ENCODE data around the gene CNKSR3. TPM values are rescaled to one million over a fixed set of nuclear protein-coding genes. Genes with fewer than 3 reads are reported as not detected.

Gene CNKSR3
- total RNA-seq, 4 donors from 2014 or later: 7.6 to 29.6 (median 12.4) TPM

DNA sequence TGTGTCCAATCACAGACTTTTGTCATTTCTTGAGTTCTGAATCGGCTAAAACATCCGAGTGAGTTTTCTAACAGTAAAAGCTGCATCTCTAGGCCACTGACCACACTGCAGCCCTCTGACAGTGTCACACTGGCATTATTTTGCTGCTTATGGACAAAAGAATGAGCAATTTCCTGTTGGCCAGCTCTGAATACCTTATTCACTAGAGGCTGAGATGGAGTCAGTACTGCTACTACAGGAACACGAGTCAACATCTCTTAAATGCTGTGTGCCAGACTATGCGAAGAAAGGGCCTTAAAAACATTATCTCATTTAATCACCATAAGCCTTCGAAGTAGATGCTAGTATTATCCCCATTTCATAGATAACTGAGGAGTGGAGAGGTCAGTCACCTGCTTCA lies 111.4 kb downstream of the CNKSR3 start:
- Histone ChIP-seq H3K9me3 (no peaks in the 10 kb centered on the region), H3K27ac (no peak overlapping the region), H3K4me3 (no peak overlapping the region), H3K36me3 (no peaks in the 10 kb centered on the region), H3K27me3 (no peaks in the 10 kb centered on the region), H3K4me1 (no peaks in the 10 kb centered on the region)
- intact Hi-C loops (cut with DNase I; ENCODE audit: low total_unique reads): no loop called here
- DNase-seq: no peak
- TF ChIP-seq, protein P1, sequence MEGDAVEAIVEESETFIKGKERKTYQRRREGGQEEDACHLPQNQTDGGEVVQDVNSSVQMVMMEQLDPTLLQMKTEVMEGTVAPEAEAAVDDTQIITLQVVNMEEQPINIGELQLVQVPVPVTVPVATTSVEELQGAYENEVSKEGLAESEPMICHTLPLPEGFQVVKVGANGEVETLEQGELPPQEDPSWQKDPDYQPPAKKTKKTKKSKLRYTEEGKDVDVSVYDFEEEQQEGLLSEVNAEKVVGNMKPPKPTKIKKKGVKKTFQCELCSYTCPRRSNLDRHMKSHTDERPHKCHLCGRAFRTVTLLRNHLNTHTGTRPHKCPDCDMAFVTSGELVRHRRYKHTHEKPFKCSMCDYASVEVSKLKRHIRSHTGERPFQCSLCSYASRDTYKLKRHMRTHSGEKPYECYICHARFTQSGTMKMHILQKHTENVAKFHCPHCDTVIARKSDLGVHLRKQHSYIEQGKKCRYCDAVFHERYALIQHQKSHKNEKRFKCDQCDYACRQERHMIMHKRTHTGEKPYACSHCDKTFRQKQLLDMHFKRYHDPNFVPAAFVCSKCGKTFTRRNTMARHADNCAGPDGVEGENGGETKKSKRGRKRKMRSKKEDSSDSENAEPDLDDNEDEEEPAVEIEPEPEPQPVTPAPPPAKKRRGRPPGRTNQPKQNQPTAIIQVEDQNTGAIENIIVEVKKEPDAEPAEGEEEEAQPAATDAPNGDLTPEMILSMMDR (IDR thresholded peaks at IDR 0.05): no peak
- no peak for TF ChIP-seq POLR2A (IDR thresholded peaks at IDR 0.05)

DNA sequence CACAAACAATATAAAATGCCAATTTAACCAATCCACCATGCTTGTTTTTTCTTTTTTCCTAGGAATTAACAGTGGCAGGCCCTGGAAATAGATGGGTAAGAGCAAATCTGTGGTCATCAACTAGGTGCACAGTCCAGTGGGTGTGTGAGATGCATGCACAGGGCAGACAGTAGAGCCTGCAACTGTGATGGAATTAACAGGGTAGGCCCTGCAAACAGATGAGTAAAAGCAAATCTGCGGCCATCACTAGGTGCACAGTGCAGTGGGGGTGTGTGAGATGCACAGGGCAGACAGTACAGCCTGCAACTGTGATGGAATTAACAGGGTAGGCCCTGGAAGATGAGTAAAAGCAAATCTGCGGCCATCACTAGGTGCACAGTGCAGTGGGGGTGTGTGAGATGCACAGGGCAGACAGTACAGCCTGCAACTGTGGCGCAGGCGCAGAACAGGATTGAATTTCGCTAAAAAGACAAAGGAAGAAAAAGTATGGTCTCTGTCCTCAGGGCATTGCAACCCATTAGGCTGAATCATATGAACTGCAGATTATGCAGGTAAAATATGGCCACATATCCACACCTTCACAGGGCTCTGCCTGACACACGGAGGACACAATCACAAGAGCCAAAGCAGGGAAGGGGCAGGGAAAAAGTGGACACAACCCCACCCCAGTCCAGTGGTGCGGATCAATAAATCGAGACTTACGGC lies 112.8 kb downstream of the CNKSR3 start:
- DNase-seq: no peak
- Histone ChIP-seq H3K4me3 (no peak overlapping the region), H3K36me3 (no peaks in the 10 kb centered on the region), H3K27me3 (no peaks in the 10 kb centered on the region), H3K4me1 (no peaks in the 10 kb centered on the region), H3K27ac (no peak overlapping the region), H3K9me3 (no peaks in the 10 kb centered on the region)
- no peak for TF ChIP-seq POLR2A (IDR thresholded peaks at IDR 0.05)
- TF ChIP-seq, protein P1 (IDR thresholded peaks at IDR 0.05): no peak
- intact Hi-C loops (cut with DNase I; ENCODE audit: low total_unique reads): no loop called here

DNA sequence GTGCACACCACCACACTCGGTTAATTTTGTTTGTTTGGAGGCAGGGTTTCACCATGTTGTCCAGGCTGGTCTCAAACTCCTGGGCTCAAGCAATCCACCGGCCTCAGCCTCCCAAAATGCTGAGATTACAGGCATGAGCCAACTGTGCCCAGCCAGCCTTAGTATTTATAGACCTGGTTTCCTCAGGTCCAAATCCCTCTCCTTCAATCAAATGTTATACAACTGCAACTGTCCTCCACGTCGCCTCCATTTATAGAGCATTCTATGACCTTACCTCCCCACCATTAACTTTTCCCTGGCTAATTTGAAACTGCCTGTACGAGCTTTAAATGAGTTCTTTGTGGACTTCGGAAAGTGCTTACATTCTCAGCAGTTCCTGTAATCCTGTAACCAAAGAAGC lies 114.6 kb downstream of the CNKSR3 start:
- no peaks in the 10 kb centered on the region for H3K36me3 ChIP-seq
- H3K27me3 ChIP-seq: no peaks in the 10 kb centered on the region
- no peak for DNase-seq
- intact Hi-C loops (cut with DNase I; ENCODE audit: low total_unique reads): no loop called here
- no peaks in the 10 kb centered on the region for H3K4me1 ChIP-seq
- H3K4me3 ChIP-seq: no peak overlapping the region
- no peak for TF ChIP-seq POLR2A (IDR thresholded peaks at IDR 0.05)
- TF ChIP-seq, protein P1 (IDR thresholded peaks at IDR 0.05): no peak
- H3K9me3 ChIP-seq: no peaks in the 10 kb centered on the region
- no peak overlapping the region for H3K27ac ChIP-seq

DNA sequence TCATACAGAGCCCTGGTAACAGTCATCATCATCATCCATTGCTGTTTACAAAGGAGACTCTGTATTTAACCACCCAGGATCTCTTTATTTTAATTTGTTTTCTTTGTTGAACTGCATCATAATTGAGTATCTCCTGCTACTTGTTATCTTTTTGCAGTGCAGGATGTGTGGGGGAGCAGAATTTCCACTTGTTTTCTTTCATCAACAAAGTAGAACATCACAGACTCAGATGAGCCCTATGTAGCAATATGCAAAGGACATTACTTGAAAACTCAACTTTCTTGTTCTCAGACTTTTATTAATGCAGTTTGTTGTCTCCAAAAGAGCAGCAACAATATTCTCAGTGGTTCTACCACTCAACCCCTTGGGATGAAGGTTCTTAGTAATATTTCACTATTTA lies 115.2 kb downstream of the CNKSR3 start:
- no peaks in the 10 kb centered on the region for H3K36me3 ChIP-seq
- no peaks in the 10 kb centered on the region for H3K4me1 ChIP-seq
- no peak overlapping the region for H3K27ac ChIP-seq
- H3K9me3 ChIP-seq: no peaks in the 10 kb centered on the region
- H3K4me3 ChIP-seq: no peak overlapping the region
- no peak for DNase-seq
- intact Hi-C loops (cut with DNase I; ENCODE audit: low total_unique reads): no loop called here
- no peaks in the 10 kb centered on the region for H3K27me3 ChIP-seq
- TF ChIP-seq, protein P1 (IDR thresholded peaks at IDR 0.05): no peak
- TF ChIP-seq POLR2A (IDR thresholded peaks at IDR 0.05): no peak

DNA sequence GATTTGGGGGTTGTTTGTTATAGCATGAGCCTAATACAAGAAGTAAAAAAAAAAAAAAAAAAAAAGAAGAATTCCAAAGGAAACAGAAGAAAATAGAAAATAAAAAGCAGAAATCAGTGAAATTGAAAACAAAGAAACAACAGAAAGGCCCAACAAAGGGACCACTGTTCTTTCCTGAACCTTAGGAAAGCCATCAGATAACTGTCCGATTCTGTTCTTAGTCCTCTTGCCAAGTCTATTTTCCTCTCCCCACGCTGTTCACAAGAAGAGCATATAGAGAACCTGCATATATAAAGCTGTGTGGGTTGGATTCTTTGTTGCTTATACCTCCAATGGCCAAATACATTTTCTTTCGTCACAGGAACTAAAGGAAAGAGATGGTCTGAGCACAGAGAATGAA lies 115.9 kb downstream of the CNKSR3 start:
- Histone ChIP-seq H3K27me3 (no peaks in the 10 kb centered on the region), H3K27ac (no peak overlapping the region), H3K4me1 (no peaks in the 10 kb centered on the region), H3K4me3 (no peak overlapping the region), H3K9me3 (no peaks in the 10 kb centered on the region), H3K36me3 (no peaks in the 10 kb centered on the region)
- no peak for DNase-seq
- TF ChIP-seq, protein P1 (IDR thresholded peaks at IDR 0.05): no peak
- no peak for TF ChIP-seq POLR2A (IDR thresholded peaks at IDR 0.05)
- intact Hi-C loops (cut with DNase I; ENCODE audit: low total_unique reads): no loop called here

Measured in uterus (tissue), 4 donors.